Prostate gland (tissue), 2 donors: ENCODE data around the gene ADD2.

Experiments
- POLR2A ChIP-seq: fragments of 450-650 bp; IDR thresholded peaks from one replicate; pipeline ENCODE4 v1.6.1; 2016; ENCODE audit warnings: antibody characterized with exemption, mild to moderate bottlenecking
- TF ChIP-seq, protein P1 (sequence below), 4 experiments: fragments of 200-600 bp in 2 of 4; fragments of 450-650 bp in 2 of 4; sonication (generic) in 2 of 4; IDR thresholded peaks; 1 replicate in 3 of 4; 2 replicates in 1 of 4; pipeline ENCODE4 v1.5.1; 2016 to 2019; ENCODE audit warnings: antibody characterized with exemption in 4 of 4, mild to moderate bottlenecking in 2 of 4, moderate library complexity in 2 of 4

GRCh38 chr2:70645733-70646419 lies 122.1 kb downstream of the ADD2 start:
- TF ChIP-seq, protein P1, sequence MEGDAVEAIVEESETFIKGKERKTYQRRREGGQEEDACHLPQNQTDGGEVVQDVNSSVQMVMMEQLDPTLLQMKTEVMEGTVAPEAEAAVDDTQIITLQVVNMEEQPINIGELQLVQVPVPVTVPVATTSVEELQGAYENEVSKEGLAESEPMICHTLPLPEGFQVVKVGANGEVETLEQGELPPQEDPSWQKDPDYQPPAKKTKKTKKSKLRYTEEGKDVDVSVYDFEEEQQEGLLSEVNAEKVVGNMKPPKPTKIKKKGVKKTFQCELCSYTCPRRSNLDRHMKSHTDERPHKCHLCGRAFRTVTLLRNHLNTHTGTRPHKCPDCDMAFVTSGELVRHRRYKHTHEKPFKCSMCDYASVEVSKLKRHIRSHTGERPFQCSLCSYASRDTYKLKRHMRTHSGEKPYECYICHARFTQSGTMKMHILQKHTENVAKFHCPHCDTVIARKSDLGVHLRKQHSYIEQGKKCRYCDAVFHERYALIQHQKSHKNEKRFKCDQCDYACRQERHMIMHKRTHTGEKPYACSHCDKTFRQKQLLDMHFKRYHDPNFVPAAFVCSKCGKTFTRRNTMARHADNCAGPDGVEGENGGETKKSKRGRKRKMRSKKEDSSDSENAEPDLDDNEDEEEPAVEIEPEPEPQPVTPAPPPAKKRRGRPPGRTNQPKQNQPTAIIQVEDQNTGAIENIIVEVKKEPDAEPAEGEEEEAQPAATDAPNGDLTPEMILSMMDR (IDR thresholded peaks at IDR 0.05) = no peak
- no peak for TF ChIP-seq POLR2A
